HL-60/S4 treated with retinoic acid at 250 ng/mL for 4 days and 3 days (cell line): ENCODE measurements around the gene KLHDC7A.
"Not testable (repeated sequence)": the region's sequence is repeated elsewhere in the genome, so short reads cannot be mapped to it uniquely, and the experiment has no call there.

Source experiments
- in situ Hi-C: fragments of 300-500 bp; cut with MboI; formaldehyde crosslinking; loops from 2 replicates; pipeline ENCODE4 v1.7.0; 2022; ENCODE audit warnings: low sequenced_read_pairs

The KLHDC7A gene

GRCh38 chr1:18480315-18481189 lies at the start of gene KLHDC7A:
KLHDC7A (plus strand) TSS chr1:18480930; CDS start chr1:18480982, 52 bp downstream.
- in situ Hi-C loops: no loop called here

GRCh38 chr1:18434041-18434440 lies 46.7 kb upstream of the KLHDC7A start:
- in situ Hi-C loops: no loop called here

GRCh38 chr1:18440385-18441226 lies 40.1 kb upstream of the KLHDC7A start:
- in situ Hi-C loops: no loop called here

- in situ Hi-C loops: no loop called here
Measured at GRCh38 chr1:18443587-18444520, 36.9 kb upstream of the KLHDC7A start.

- in situ Hi-C loops: no loop called here
Measured at GRCh38 chr1:18444563-18444962, 36.2 kb upstream of the KLHDC7A start.

GRCh38 chr1:18446751-18447150 lies 34.0 kb upstream of the KLHDC7A start:
- in situ Hi-C loops: no loop called here

- in situ Hi-C loops: no loop called here
Measured at GRCh38 chr1:18447509-18448220, 33.1 kb upstream of the KLHDC7A start.

- in situ Hi-C loops: no loop called here
Measured at GRCh38 chr1:18448889-18449288, 31.8 kb upstream of the KLHDC7A start.

- in situ Hi-C loops: no loop called here
Measured at GRCh38 chr1:18452550-18452949, 28.2 kb upstream of the KLHDC7A start.

- in situ Hi-C loops: no loop called here
Measured at GRCh38 chr1:18458133-18459092, 22.3 kb upstream of the KLHDC7A start.

- in situ Hi-C loops: no loop called here
Measured at GRCh38 chr1:18461656-18462055, 19.1 kb upstream of the KLHDC7A start.

GRCh38 chr1:18462517-18462916 lies 18.2 kb upstream of the KLHDC7A start:
- in situ Hi-C loops: not testable (repeated sequence)

GRCh38 chr1:18463063-18463462 lies 17.7 kb upstream of the KLHDC7A start:
- in situ Hi-C loops: no loop called here

GRCh38 chr1:18463984-18464664 lies 16.6 kb upstream of the KLHDC7A start:
- in situ Hi-C loops: no loop called here

- in situ Hi-C loops: no loop called here
Measured at GRCh38 chr1:18464665-18465050, 16.1 kb upstream of the KLHDC7A start.

GRCh38 chr1:18466676-18467075 lies 14.1 kb upstream of the KLHDC7A start:
- in situ Hi-C loops: no loop called here

GRCh38 chr1:18468570-18468969 lies 12.2 kb upstream of the KLHDC7A start:
- in situ Hi-C loops: no loop called here

GRCh38 chr1:18469514-18469913 lies 11.2 kb upstream of the KLHDC7A start:
- in situ Hi-C loops: no loop called here
